Stimulated activated effector memory CD8-positive, alpha-beta T cell treated with anti-CD3 and anti-CD28 coated beads, Interleukin-12 subunit alpha, Interleukin-12 subunit beta, amount 100 ng/mL, for 72 hours (primary cell): ENCODE results near the gene SLC19A2.

Experiments
- ATAC-seq: fragments of 150-1000 bp; cut with Tn5 transposase; 2 replicates; pipeline ENCODE4 v1.10.0; 2021
- DNase-seq, 2 donors: peaks; one replicate each; pipeline ENCODE4 v3.0.0; 2021 to 2022; ENCODE audit warnings: low spot score in 2 of 2
- H3K27ac Mint-ChIP-seq: one replicate; pipeline ENCODE4 v1.8.0; 2022; ENCODE audit warnings: mild to moderate bottlenecking, mixed read lengths
- H3K36me3 Mint-ChIP-seq: one replicate; pipeline ENCODE4 v1.8.0; 2022; ENCODE audit warnings: mild to moderate bottlenecking, mixed read lengths
- H3K4me1 Mint-ChIP-seq: one replicate; pipeline ENCODE4 v1.8.0; 2022; ENCODE audit warnings: mixed read lengths
- H3K4me3 Mint-ChIP-seq: one replicate; pipeline ENCODE4 v1.8.0; 2022; ENCODE audit warnings: mild to moderate bottlenecking, mixed read lengths
- H3K9me3 Mint-ChIP-seq: one replicate; pipeline ENCODE4 v1.8.0; 2022; ENCODE audit warnings: mixed read lengths

SLC19A2 gene

DNA sequence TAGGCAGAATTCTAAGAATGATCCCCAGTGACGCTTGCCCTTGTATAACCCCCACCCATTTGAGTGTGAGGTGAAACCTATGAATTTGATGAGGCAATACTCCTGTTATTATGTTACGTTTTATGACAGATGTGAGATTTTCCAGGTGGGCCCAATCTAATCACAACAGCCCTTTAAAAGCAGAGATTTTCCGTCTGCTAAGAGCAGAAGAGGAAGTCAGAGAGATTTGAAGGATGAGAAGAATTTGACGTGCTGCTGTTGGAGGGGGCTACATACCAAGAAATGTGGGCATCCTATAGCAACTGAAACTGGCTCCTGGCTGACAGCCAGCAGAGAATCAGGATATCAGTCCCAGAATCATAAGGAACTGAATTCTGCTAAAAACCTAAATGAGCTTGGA, 2.4 kb upstream of the SLC19A2 start:
- Mint-ChIP-seq H3K9me3 (no peaks in the 10 kb centered on the region), H3K36me3 (no peaks in the 10 kb centered on the region), H3K4me3 (peak overlapping the region; percentile 86), H3K4me1 (peaks cover 71% of the 10 kb centered on the region), H3K27ac (no peak overlapping the region)
- ATAC-seq (no peak), DNase-seq (no peak)

DNA sequence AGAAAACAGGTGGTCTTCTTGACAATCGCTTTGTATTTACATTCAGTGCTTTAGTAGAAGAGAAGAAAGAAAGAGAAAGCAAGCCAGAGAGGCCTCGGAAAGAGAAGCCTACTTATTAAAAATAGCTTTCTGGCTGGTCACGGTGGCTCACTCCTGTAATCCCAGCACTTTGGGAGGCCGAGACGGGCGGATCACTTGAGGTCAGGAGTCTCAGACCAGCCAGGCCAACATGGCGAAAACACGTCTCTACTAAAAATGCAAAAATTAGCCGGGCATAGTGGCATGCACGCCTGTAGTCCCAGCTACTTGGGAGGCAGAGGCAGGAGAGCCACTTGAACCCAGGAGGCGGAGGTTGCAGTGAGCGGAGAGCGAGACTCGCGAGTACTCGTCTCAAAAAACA, 1.8 kb upstream of the SLC19A2 start:
- no peak overlapping the region for H3K27ac Mint-ChIP-seq
- no peaks in the 10 kb centered on the region for H3K36me3 Mint-ChIP-seq
- DNase-seq (no peak), ATAC-seq (no peak)
- peaks cover 65% of the 10 kb centered on the region for H3K4me1 Mint-ChIP-seq
- no peaks in the 10 kb centered on the region for H3K9me3 Mint-ChIP-seq
- H3K4me3 Mint-ChIP-seq, result peak overlapping the region; percentile 86

DNA sequence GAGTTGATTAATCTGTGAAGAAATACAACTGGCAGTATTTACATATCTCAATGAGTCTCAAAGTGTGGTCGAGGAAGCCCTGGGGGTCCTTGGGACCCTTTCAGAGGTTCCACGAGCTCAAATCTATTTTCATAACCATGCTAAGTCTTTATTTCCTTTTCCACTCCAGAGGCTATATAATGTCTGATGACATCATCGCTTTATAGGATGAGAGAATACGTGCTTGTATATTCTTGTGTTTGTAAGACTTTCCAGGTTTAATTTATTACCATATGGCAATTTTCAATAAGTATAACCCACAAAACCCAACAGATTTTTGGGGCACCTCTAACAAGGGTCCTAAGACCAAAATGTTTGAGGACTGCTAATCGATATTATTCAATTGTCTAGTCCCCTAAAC, 1.4 kb upstream of the SLC19A2 start:
- no peak for ATAC-seq
- no peak for DNase-seq
- H3K36me3 Mint-ChIP-seq, result no peaks in the 10 kb centered on the region
- peak overlapping the region; percentile 85 for H3K27ac Mint-ChIP-seq
- H3K9me3 Mint-ChIP-seq, result no peaks in the 10 kb centered on the region
- peak overlapping the region; percentile 86 for H3K4me3 Mint-ChIP-seq
- H3K4me1 Mint-ChIP-seq, result peaks cover 61% of the 10 kb centered on the region

DNA sequence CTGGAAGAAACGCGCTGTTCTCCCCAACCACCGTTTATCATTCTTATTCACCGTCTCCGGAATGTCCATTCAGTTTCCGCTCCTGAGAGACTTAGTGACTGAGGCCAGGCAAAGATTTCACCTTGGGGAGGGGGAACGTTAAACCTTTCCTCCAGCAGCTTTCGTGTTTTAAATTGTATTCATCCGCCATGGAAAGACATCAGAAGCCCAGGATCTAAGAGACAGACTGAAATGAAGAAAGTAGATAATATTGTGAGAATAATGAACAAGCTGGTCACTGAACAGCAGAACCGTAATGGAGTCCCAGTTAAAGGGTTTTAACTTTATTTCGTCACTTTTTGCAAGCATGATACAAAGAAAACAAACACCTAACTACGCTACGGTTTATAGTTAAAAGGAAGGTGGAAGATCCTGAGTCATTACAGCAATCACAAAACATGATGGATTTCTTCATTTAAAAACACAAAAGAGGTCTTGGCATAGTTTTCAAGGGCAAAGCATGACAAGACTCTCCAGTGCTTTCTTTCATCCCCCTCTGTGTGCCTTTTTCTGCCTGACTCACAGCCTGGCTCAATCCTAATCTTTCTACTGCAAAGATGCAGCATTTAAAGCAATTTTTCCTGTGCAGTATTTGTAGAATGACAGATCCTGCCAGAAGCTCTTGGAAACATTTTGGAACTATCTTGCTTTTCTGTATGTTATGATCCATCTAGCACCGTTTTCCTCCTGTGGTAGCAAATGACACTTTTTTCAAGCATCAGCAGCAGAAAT, 722 bp upstream of the SLC19A2 start:
- H3K27ac Mint-ChIP-seq, result peak overlapping the region; percentile 85
- DNase-seq, result no peak

DNA sequence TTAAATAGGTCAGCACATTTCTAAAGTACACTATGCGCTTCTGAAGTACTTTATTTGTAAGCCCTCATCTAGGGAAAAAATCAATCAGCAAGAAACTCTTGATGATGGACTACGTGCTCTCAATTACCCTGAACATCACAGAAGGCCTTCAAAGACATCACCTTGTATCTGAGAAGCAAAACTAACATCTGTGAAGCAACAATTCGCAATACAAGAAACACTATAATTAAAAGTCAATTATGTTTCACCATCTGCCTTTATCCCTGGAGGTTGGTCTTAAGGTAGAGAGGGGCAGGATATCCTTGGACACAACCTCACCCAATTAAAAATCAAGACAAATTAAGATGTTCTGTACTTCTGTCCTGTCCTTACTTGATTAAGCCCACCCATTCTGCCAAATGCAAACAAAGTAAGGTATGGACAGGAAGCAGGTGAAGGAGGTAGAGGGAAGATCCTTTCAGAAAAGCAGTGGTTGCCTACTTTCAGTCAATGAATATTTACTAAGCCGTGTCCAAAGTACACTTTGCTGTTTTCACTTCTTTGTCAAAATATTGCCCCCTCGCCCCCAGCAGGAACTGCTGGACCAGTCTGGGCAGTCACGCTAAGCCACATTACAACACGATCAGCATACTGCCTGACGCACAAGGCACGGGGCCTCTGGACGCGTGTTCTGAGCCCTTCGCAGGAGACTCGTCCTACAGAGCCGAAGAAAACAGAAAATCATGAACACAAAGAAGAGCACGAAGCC, 887 bp downstream of the SLC19A2 start:
- Mint-ChIP-seq H3K4me1 (peaks cover 55% of the 10 kb centered on the region), H3K27ac (peak overlapping the region; percentile 85), H3K4me3 (peak overlapping the region; percentile 86), H3K36me3 (no peaks in the 10 kb centered on the region), H3K9me3 (no peaks in the 10 kb centered on the region)
- peak; percentile 54 for ATAC-seq
- DNase-seq, result no peak

More for the DNA sequence above, 722 bp upstream of the SLC19A2 start:
- Mint-ChIP-seq H3K4me1 (peaks cover 55% of the 10 kb centered on the region), H3K4me3 (peak overlapping the region; percentile 86), H3K9me3 (no peaks in the 10 kb centered on the region), H3K36me3 (no peaks in the 10 kb centered on the region)
- no peak for ATAC-seq

DNA sequence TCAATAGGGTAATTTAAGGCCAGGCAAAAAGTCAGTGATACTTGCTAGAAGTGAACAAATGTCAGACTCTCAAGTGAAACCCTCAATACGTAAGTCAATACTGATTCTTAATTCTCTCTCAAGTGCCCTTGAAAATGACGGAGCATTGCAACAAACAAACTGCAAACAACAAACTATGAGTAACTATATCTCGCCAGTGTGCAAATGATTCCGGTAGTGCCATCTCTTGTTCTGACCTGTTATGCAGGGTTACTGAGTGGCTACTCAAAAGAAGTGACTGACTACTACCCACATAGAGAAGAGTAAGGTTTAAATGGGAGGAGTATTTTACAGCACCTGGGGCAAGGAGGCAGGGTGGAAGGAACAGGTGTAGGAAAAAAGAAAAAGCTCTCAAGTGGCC, 1.6 kb downstream of the SLC19A2 start:
- Mint-ChIP-seq H3K4me1 (peaks cover 49% of the 10 kb centered on the region), H3K4me3 (peak overlapping the region; percentile 86), H3K27ac (no peak overlapping the region), H3K36me3 (no peaks in the 10 kb centered on the region), H3K9me3 (no peaks in the 10 kb centered on the region)
- no peak for ATAC-seq
- DNase-seq, result no peak

DNA sequence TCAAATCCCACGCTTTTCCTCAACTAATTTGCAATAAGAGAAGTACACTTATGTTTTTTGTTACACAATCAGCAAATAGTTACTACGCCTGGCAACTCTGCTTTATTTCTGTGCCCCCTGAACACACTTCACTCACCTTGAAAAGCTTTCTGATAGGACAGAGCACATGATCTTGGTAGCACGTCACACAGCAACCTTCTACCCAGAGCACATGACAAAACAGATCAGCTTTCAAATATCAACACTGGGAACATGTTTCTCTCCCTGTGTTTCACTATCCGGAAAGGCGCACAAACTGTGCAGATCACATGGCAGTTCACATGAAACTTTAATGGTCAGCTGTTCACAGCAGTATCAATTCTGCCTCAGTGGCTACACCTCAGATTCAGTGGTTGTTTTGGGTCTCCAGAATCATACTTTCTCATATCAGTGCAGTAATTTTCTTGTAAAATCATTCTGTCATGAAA, 2.2 kb downstream of the SLC19A2 start:
- H3K36me3 Mint-ChIP-seq, result no peaks in the 10 kb centered on the region
- H3K4me3 Mint-ChIP-seq, result peak overlapping the region; percentile 86
- peaks cover 43% of the 10 kb centered on the region for H3K4me1 Mint-ChIP-seq
- no peak for DNase-seq
- ATAC-seq, result no peak
- no peaks in the 10 kb centered on the region for H3K9me3 Mint-ChIP-seq
- H3K27ac Mint-ChIP-seq, result no peak overlapping the region

DNA sequence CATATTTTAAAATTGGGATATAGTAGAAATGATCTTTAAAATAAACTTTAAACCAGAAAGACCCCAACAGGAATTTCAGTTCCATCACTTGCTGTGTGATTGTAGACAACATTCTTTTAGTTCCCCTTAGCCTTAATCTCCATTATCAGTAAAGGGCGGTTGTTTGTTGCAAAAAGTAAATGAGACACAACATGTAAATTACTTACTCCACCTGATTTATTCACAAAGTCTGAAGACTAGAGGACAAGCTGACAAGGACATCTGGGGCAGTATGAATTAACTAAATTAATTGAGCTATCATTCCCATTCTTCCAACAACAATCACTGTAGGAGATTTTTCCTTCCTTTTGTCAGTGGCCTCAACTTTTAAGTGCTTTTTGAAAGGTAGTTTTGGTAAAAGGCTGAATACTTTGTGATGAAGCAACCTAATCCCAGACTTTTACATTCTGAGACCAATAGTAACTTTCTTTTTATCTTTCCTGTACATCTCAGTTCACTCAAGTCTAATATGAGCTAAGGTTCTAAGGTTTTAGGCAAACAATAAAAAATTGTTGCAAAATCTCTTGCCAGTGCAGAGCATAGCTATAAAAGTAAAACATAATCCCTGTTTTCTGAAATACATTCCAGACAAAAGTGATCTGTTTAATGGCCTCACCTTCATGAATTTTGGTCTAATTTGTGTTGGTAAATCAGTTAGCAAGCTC, 6.2 kb downstream of the SLC19A2 start:
- peaks cover 12% of the 10 kb centered on the region for H3K4me1 Mint-ChIP-seq
- no peak overlapping the region for H3K27ac Mint-ChIP-seq
- peaks cover 28% of the 10 kb centered on the region for H3K36me3 Mint-ChIP-seq
- no peaks in the 10 kb centered on the region for H3K9me3 Mint-ChIP-seq
- DNase-seq (no peak), ATAC-seq (no peak)
- no peak overlapping the region for H3K4me3 Mint-ChIP-seq

DNA sequence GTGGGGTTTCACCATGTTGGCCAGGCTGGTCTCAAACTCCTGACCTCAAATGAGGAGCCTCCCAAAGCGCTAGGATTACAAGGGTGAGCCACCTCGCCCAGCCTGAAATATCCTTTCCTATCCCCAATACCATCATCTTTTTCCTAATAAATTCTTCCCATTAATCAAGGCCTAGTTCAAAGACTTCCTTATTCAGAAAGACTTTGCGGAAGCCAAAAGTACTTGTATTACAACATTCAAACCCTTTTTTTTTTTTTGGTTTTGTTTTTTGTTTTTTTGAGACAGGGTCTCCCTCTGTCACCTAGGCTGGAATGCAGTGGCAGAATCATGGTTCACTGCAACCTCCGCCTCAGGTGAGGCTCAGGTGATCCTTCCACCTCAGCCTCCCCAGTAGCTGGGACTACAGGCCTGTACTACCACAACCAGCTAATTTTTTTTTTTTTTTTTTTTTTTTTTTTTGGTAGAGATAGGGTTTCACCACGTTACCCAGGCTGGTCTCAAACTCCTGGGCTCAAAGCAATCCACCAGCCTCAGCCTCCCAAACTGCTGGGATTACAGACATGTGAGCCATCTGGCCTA, 7.6 kb downstream of the SLC19A2 start:
- Mint-ChIP-seq H3K4me1 (no peaks in the 10 kb centered on the region), H3K36me3 (peaks cover 28% of the 10 kb centered on the region), H3K4me3 (no peak overlapping the region), H3K9me3 (no peaks in the 10 kb centered on the region), H3K27ac (no peak overlapping the region)
- DNase-seq, result no peak
- ATAC-seq, result no peak

DNA sequence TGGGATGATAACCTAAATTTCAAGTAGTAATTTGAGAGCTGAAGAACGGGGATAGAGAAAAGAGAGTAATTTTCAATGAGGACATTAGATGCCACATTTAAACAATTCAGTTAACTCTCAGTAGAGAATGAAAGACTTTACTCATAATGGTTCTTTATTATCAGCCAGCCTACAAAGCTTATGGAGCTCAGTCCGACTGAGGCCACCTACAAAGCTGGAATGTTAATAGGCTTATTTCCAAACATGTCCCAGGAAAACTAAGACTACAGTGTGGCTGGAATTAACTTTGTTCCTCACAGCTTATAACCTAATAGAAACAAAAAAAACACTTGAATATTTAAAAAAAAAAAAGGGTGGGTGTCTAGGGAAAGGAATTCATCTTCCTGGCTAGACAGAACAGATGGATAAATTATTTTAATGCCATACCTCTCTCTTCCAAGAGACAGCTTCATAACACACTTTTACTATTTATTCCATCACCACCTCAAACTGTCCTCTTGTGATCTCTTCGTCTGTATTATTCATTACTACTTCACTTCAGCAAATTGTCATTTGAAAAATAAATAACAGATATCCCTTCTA, 9.8 kb downstream of the SLC19A2 start:
- Mint-ChIP-seq H3K9me3 (no peaks in the 10 kb centered on the region), H3K27ac (no peak overlapping the region), H3K36me3 (peaks cover 28% of the 10 kb centered on the region), H3K4me3 (no peak overlapping the region), H3K4me1 (no peaks in the 10 kb centered on the region)
- DNase-seq, result no peak
- ATAC-seq, result no peak

DNA sequence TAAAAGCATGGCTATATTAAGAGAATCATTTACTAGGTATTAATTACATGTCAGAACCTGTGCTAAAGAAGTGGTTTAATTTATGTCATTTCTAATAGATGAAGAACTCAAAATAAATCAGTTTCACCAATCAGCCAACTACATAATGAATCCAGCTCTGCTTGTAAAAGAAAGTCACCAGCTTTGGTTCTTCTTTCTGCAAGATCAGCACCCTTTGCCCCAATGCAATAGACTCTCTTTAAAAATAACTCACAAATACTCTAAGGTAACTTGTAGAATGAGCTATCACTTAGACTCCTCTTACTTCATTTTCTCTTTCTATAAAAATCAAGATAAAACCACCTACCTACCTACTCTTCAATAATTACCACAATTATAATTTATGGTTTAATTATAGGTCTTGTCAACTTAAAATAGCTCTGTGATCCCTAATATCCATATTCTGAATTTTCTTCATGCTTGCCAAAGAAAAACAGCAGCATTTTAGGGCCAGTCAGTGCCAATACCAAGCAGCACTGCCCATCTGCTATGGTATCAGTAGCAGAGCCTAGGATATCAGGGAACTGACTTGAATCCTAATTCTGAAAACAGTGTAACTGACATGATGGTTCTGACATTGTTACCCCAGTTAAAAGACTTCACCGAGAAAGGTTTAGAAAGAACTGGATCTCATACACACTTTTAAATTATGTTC, 11.3 kb downstream of the SLC19A2 start:
- Mint-ChIP-seq H3K27ac (no peak overlapping the region), H3K9me3 (no peaks in the 10 kb centered on the region), H3K36me3 (peaks cover 28% of the 10 kb centered on the region), H3K4me1 (no peaks in the 10 kb centered on the region), H3K4me3 (no peak overlapping the region)
- DNase-seq, result no peak
- no peak for ATAC-seq

DNA sequence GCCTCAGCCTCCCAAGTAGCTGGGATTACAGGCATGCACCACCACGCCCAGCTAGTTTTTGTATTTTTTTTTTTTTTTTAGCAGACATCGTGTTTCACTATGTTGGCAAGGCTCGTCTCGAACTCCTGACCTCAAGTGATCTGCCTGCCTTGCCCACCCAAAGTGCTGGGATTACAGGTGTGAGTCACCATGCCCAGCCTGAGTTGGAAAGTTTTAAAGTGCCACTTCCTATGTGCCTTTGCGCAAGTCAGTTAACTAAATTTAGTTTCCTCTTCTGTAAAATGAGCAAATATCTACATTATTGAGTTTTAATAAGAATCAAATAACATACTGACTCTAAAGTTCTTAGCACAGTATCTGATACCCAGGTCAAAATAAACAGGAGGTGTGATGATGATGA, 12.4 kb downstream of the SLC19A2 start:
- no peak for ATAC-seq
- Mint-ChIP-seq H3K9me3 (no peaks in the 10 kb centered on the region), H3K36me3 (peaks cover 31% of the 10 kb centered on the region)

DNA sequence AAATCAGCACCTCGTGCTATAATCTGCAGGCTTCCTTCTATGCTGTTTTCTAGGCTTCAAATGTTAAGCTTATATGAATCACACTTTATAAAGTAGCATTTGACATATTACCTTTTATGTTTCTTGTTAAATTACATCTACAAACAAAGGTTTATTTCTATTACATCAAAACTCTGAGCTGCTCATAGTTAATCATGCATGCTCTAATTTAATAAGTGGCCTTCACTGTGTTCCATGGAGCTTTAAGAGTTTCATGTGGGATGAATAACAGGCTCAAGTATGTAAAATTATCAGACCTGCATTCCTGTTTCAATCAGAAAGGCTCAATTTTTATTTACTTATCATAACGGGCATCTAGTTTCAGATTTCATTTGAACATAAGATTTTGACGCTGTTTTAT, 13.0 kb downstream of the SLC19A2 start:
- H3K4me3 Mint-ChIP-seq, result no peak overlapping the region
- no peaks in the 10 kb centered on the region for H3K4me1 Mint-ChIP-seq
- ATAC-seq (no peak), DNase-seq (no peak)
- no peaks in the 10 kb centered on the region for H3K9me3 Mint-ChIP-seq
- peaks cover 31% of the 10 kb centered on the region for H3K36me3 Mint-ChIP-seq
- no peak overlapping the region for H3K27ac Mint-ChIP-seq

More for the DNA sequence above, 12.4 kb downstream of the SLC19A2 start:
- no peak for DNase-seq
- H3K4me3 Mint-ChIP-seq, result no peak overlapping the region
- no peak overlapping the region for H3K27ac Mint-ChIP-seq
- H3K4me1 Mint-ChIP-seq, result no peaks in the 10 kb centered on the region

DNA sequence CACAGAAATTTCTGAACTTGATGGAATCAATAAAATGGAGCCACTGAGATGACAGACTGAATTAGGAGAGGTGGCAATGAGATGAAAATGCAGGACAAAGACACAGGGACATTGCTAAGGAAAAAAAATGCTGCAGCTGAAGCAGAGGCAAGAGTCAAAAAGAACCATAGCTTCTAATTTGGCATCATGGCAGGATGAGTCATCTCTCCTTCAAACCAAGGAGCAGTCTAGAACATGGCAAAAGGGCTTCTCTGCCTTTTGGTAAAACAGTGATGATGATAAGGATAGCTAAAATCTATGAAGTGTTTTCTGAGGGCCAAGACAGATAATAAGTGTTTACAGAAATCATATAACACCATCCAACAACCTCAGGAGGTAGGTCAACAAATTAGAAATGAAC, 16.8 kb downstream of the SLC19A2 start:
- Mint-ChIP-seq H3K36me3 (peaks cover 19% of the 10 kb centered on the region), H3K27ac (no peak overlapping the region), H3K4me1 (no peaks in the 10 kb centered on the region), H3K4me3 (no peak overlapping the region), H3K9me3 (no peaks in the 10 kb centered on the region)
- ATAC-seq, result peak; percentile 51
- DNase-seq, result no peak
